BJ (cell line): ENCODE data around the gene RAB40C. TPM values are rescaled to one million over a fixed set of nuclear protein-coding genes. Genes with fewer than 3 reads are reported as not detected.

Experiments used
- CTCF ChIA-PET: fragments of 350-600 bp; formaldehyde crosslinking; extraction: SDS; loops from one replicate; lab custom pipeline; 2021; ENCODE audit warnings: antibody characterized with exemption, inconsistent platforms; lab: Yijun Ruan, JAX
- POLR2A ChIA-PET: fragments of 300-600 bp; sonication (Branson Sonifier 250); formaldehyde crosslinking; extraction: SDS; loops from one replicate; lab custom pipeline; 2021; ENCODE audit warnings: antibody characterized with exemption; lab: Charles Lee
- DNase-seq: peaks from one replicate; pipeline ENCODE4 v3.0.0-alpha.2; 2011; ENCODE audit warnings: low read depth
- H3K27me3 ChIP-seq: 2 replicates; pipeline ENCODE4 v1.6.0; 2011; ENCODE audit warnings: low read length; ENCODE audit not compliant: control insufficient read depth, insufficient read depth
- H3K36me3 ChIP-seq: 2 replicates; pipeline ENCODE4 v1.5.1; 2011; ENCODE audit warnings: low read length; ENCODE audit not compliant: control insufficient read depth, insufficient read depth
- H3K4me3 ChIP-seq: 2 replicates; pipeline ENCODE4 v1.5.1; 2011; ENCODE audit warnings: low read depth, mild to moderate bottlenecking, control low read depth, low read length
- CTCF ChIP-seq: IDR thresholded peaks from 2 replicates; pipeline ENCODE4 v1.5.1; 2011; ENCODE audit warnings: low read depth, mild to moderate bottlenecking, control low read depth, inconsistent platforms, low read length, moderate library complexity; ENCODE audit not compliant: insufficient read depth
- polyA plus RNA-seq: library from polyadenylated mRNA; depleted of rRNA; stranded (reverse); fragments of >200 nt; gene quantifications from 2 replicates; pipeline ENCODE4 v1.2.3, GENCODE V29; 2011

The RAB40C gene
- polyA plus RNA-seq, 1 experiment, result 7.6 TPM

GRCh38 chr16:566475-567372 lies 23.1 kb upstream of the RAB40C start, which contains the start of gene NHLRC4:
Gene NHLRC4 (plus strand): TSS chr16:567005. CDS start chr16:568048, 1,043 bp downstream.
- CTCF ChIA-PET, result interaction anchor here (1.0 kb wide), 1 partner anchor 12 kb away, joined by 5 read pairs; no protein-coding TSS in a partner anchor
- DNase-seq, result no peak
- peak within 1 kb of the TSS; percentile 16 for H3K4me3 ChIP-seq
- no peaks in the 10 kb centered on the region for H3K36me3 ChIP-seq
- POLR2A ChIA-PET, result no interaction called here
- no peak for TF ChIP-seq CTCF
- H3K27me3 ChIP-seq, result peaks cover 4% of the 10 kb centered on the region

GRCh38 chr16:567373-568256 lies 22.3 kb upstream of the RAB40C start:
- no peak overlapping the region for H3K4me3 ChIP-seq
- ChIA-PET POLR2A (no interaction called here), CTCF (interaction anchor here (1.0 kb wide), 2 partner anchors 11 to 12 kb away, joined by 3 to 5 read pairs; no protein-coding TSS in a partner anchor)
- TF ChIP-seq CTCF, result no peak
- H3K27me3 ChIP-seq, result no peaks in the 10 kb centered on the region; the same call in 1 of the 2 replicates
- DNase-seq, result no peak
- peaks cover 2% of the 10 kb centered on the region for H3K36me3 ChIP-seq

GRCh38 chr16:568401-569258 lies 21.2 kb upstream of the RAB40C start:
- Histone ChIP-seq H3K27me3 (no peaks in the 10 kb centered on the region), H3K4me3 (no peak overlapping the region; the same call in 1 of the 2 replicates), H3K36me3 (peaks cover 2% of the 10 kb centered on the region)
- no peak for TF ChIP-seq CTCF
- CTCF ChIA-PET, result interaction anchor here (0.9 to 1.0 kb wide), 2 partner anchors 13 kb away, joined by 3 read pairs; no protein-coding TSS in a partner anchor
- no peak for DNase-seq
- POLR2A ChIA-PET, result no interaction called here

DNA sequence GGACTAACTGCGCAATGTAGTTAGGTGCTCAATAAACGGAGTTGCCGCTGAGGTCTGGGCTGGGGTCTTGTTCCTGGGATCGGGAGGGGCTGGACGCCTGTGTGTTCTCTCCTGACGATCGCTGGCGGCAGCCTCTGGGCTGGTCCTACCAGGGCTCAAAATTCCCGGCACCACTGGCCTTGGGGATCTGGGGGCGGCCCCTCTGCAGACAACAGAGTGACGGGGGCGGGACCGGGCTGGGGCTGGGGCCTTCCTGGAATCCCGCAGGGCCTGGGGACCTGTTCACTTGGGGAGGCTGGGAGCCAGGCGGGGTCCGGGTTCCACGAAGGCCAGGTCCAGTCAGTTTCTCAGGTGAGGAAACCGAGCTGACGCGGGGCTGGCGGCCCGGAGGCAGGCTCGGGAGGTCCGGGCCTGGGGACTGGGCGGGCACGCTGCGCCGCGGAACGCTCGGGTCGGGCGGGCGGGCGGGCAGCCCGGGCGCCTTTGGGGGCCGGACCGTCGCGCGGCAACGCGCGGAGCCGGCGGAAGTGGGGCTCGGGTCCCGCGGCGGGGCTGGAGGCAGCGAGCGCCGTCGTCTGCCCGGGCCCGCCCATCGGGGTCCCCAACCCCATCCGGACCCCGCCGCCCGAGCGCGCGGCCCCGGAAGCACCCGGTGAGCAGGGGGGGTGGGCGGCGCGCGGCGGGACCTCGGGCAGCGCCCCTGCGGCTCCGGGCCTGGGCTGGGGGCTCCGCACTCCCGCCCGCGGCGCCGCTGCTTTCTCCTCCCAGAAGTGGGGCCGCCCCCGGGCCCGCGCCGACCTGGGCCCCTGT lies 20.2 kb upstream of the RAB40C start, which contains the start of gene PIGQ:
PIGQ (plus strand) TSS at position 524 of the 810 bp plus-strand sequence. CDS start 4,107 bp downstream, outside the sequence.
- POLR2A ChIA-PET, result interaction anchor here (0.5 kb wide), 1 partner anchor 217 kb away, joined by 5 read pairs; the partner anchor contains the start of gene AXIN1
- CTCF ChIA-PET, result interaction anchor here (0.9 kb wide), 1 partner anchor 14 kb away, joined by 3 read pairs; no protein-coding TSS in a partner anchor
- TF ChIP-seq CTCF, result no peak

More for the DNA sequence above, 20.2 kb upstream of the RAB40C start, which contains the start of gene PIGQ:
- no peak for DNase-seq
- Histone ChIP-seq H3K4me3 (peak within 1 kb of the TSS; percentile 81), H3K36me3 (peaks cover 8% of the 10 kb centered on the region), H3K27me3 (no peaks in the 10 kb centered on the region)
